Stimulated activated CD8-positive, alpha-beta memory T cell treated with anti-CD3 and anti-CD28 coated beads, Interleukin-12 subunit alpha, Interleukin-12 subunit beta, amount 100 ng/mL, for 24 hours (primary cell): ENCODE measurements around the gene SPZ1.
"Not testable (repeated sequence)": the region's sequence is repeated elsewhere in the genome, so short reads cannot be mapped to it uniquely, and the experiment has no call there.

ENCODE experiments used
- DNase-seq: peaks from one replicate; pipeline ENCODE4 v3.0.0-alpha.2; 2020; ENCODE audit errors: extremely low read depth

The SPZ1 gene, protein sequence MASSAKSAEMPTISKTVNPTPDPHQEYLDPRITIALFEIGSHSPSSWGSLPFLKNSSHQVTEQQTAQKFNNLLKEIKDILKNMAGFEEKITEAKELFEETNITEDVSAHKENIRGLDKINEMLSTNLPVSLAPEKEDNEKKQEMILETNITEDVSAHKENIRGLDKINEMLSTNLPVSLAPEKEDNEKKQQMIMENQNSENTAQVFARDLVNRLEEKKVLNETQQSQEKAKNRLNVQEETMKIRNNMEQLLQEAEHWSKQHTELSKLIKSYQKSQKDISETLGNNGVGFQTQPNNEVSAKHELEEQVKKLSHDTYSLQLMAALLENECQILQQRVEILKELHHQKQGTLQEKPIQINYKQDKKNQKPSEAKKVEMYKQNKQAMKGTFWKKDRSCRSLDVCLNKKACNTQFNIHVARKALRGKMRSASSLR

DNA sequence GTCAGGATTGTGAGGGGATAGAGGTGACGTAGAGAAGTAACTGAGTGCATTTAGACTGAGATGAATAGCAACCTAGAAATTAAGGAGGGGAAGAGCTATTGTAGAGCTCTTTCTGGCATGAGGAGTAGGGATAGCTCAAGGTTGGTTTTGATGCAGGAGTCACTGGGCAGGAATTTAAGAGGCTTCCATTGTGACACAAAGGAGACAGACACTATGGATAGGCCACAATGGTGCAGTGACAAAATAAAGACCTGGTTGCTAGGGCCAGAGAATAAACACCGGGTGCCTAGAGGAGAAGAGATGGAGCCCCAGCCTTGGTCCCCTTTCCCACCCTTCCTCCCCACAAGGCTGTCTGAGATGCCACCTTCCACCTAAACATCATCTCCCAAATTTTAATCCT, at the start of gene SPZ1:
SPZ1 (plus strand) TSS at position 301 of the 400 bp plus-strand sequence. CDS start 214 bp downstream, outside the sequence.
- no peak for DNase-seq

DNA sequence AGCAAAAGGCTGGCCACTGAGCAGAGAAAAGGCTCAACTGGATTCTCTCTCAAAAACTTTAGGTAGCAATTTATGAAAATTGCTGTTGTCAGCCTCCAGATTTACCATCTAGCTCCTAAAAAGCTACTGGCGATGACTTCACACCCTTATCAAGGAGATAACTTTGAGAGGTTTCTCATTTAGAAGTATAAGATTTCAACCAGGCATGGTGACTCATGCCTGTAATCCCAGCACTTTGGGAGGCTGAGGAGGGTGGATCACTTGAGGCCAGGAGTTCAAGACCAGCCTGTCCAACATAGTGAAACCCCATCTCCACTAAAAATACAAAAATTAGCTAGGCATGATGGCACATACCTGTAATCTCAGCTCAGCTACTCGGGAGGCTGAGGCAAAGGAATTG, 49.3 kb upstream of the SPZ1 start:
- DNase-seq: not testable (repeated sequence)

DNA sequence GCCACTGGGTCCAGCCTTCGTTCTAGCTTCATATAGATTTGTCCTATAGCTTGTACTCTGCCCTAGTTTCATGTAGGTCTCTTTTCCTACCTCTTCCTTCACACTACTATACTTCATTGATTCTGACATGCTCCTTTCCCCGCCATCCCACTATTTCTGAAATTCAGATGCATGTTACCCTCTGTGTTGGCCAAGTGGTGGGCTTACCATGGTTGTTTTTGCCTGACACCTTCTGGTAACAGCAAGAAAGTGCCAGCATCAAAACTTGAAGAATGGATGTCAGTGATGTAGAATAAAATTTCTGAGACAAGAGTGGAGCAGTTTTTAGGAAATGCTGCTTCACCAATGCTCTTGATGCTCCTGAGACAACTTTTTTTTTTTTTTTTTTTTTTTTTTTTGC, 44.5 kb upstream of the SPZ1 start:
- DNase-seq: no peak

DNA sequence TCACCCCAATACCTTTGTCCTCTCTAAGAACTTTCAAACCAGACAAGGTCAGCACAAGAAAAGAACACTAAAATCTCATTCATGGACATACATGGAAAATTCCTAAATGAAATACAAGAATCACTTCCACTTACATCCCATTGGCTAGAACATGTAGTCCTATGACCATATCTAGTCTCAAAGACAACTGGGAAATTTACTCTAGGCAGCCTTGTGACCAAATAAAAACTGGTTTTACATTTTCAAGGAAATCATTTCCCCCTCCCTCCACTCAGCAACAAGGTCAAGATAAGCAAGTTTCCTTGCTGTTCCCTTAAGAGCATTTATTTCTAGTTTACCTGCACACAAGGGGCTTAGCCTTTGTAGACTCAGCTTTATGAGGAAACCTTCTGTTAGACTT, 43.6 kb upstream of the SPZ1 start:
- no peak for DNase-seq

DNA sequence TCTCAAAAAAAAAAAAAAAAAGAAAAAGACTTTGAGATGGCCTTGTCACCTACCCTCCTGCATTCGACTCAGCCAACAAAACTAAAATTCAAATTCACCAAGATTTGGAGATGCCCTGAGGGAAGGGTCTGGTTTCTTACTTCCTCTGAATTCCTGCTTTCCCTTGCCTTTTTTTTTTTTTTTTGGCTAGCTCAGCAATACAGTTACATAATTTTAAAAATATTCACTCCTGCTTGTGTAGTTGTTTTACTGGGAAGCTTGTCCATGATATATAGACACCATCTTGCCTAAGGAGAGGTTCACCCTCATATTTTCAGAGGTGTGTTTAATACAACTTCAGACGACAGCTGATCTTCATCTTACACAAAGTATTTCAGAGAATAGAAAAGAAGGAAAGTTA, 42.6 kb upstream of the SPZ1 start:
- no peak for DNase-seq

DNA sequence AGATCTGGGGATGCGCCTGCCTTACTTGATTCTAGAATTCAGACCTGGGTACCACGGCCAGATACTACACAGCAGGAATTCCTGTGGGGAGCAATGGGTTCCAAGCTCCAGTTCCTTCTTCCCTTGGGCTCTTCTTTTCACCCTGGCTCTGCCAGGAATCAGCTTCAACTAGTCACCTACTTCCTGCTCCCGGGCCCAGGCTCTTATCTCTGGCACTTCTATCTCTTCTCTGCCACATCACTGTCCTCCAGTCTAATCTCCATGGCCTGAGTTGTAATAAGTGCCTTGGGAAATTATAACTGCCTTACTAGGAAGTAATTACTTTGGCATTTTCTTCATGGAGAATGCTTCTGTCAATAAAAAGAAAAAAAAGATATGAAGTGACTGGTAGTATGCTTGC, 37.7 kb upstream of the SPZ1 start:
- no peak for DNase-seq

DNA sequence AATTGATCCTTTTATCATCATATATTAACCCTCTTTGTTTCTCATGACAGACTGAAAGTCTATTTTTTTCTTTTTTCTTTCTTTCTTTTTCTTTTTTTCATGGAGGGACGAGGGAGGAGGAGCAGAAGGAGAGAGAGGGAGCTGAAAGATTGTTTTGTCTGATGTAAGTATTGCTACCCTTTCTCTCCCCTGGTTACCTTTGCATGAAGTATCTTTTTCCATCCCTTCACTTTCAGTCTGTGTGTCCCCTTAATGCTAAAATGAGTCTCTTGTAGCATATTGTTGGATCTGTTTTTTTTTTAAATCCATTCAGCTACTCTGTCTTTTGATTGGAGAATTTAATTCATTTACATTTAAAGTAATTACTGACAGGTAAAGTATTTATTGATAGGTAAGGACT, 36.4 kb upstream of the SPZ1 start:
- DNase-seq: no peak

DNA sequence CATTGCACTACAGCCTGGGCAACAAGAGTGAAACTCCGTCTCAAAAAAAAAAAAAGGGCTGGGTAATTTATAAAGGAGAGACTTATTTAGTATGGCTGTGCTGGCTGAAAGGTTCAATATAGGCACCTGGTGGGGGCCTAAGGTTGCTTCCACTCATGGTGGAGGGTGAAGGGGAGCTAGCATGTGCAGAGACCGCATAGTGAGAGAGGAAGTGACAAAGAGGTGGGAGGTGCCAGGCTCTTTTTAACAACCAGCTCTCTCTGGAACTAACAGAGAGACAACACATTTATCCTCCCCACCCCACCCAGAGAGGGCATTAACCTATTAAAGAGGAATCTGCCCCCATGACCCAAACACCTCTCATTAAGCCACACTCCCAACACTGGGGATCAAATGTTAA, 35.1 kb upstream of the SPZ1 start:
- no peak for DNase-seq

DNA sequence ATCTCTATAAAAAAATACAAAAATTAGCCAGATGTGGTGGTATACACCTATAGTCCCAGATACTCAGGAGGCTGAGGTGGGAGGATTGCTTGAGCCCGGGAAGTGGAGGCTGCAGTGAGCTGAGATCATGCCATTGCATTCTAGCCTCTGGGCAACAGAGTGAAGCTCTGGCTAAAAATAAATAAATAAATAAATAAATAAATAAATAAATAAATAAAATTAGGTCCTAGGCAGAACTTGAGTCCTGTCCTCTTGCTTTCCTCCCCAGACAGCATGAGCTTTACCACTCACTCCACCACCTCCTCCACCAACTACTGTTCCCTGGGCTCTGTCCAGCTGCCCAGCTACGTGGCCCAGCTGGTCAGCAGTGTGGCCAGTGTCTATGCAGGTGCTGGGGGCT, 31.6 kb upstream of the SPZ1 start:
- DNase-seq: no peak

DNA sequence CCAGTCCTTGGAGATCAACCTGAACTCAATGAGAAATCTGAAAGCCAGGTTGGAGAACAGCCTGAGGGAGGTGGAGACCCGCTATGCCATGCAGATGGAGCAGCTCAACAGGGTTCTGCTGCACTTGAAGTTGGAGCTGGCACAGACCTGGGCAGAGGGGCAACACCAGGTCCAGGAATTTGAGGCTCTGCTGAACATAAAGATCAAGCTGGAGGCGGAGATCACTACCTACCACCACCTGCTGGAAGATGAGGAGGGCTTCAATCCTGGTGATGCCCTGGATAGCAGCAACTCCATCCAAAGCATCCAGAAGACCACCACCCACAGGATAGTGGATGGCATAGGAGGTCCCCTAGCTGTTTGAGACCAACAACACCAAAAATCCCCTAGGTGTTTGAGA, 30.5 kb upstream of the SPZ1 start:
- DNase-seq: no peak

DNA sequence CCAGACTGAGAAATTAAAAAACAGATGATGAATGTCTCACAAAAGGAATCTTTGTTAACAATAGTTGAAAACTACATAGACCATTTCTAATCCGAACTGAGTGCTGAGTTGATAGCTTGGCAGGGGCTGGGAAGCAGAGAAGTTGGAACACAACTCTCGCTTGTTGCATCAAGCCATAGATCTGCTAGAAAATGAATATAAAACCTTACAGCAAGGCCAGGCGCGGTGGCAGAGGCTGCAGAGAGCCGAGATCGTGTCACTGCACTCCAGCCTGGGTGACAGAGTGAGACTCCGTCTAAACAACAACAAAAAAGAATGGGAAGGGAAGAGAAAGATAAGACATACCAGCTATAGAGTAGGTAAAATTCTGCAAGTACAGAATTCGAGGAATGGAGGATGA, 28.0 kb upstream of the SPZ1 start:
- no peak for DNase-seq

DNA sequence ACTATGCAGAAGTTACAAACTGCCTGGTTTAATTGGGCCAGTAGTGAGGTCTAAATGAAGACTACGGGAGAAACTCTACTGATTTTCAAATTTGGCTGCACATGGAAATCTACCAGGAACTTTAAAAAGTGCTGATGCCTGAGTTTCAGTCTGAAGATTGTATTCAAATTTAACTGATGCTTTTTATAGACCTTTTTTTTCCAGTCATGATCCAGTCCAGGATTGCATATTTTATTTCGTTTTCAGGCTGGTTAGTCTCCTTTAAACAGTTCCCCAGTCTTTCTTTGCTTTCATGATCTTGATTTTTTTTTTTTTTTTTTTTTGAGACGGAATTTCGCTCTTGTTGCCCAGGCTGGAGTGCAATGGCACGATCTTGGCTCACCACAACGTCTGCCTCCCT, 23.7 kb upstream of the SPZ1 start:
- no peak for DNase-seq

DNA sequence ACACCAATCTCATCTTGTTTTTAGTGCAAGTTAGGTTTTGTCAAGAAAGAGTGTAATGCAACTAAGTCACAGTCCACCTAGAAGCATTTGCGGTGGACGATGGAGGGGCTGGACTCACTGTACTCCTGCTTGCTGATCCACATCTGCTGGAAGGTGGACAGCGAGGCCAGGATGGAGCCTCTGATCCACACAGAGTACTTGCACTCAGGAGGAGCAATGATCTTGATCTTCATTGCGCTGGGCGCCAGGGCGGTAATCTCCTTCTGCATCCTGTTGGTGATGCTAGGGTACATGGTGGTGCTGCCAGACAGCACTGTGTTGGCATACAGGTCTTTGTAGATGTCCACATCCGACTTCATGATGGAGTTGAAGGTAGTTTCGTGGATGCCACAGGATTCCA, 20.2 kb upstream of the SPZ1 start:
- DNase-seq: no peak

DNA sequence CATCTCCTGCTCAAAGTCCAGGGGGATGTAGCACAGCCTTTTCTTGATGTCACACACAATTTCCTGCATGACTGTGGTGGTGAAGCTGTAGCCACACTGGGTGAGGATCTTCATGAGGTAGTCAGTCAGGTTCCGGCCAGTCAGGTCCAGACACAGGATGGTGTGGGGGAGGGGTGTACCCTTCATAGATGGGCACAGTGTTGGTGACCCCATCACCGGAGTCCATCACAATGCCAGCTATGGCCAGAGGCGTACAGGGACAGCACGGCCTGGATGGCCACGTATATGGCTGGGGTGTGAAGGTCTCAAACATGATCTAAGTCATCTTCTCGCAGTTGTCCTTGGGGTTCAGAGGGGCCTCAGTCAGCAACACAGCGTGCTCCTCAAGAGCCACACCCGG, 19.7 kb upstream of the SPZ1 start:
- no peak for DNase-seq

DNA sequence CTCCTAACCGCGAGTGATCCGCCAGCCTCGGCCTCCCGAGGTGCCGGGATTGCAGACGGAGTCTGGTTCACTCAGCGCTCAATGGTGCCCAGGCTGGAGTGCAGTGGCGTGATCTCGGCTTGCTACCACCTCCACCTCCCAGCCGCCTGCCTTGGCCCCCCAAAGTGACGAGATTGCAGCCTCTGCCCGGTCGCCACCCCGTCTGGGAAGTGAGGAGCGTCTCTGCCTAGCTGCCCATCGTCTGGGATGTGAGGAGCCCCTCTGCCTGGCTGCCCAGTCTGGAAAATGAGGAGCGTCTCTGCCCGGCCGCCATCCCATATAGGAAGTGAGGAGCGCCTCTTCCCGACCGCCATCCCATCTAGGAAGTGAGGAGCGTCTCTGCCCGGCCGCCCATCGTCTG, 19.0 kb upstream of the SPZ1 start:
- DNase-seq: not testable (repeated sequence)

DNA sequence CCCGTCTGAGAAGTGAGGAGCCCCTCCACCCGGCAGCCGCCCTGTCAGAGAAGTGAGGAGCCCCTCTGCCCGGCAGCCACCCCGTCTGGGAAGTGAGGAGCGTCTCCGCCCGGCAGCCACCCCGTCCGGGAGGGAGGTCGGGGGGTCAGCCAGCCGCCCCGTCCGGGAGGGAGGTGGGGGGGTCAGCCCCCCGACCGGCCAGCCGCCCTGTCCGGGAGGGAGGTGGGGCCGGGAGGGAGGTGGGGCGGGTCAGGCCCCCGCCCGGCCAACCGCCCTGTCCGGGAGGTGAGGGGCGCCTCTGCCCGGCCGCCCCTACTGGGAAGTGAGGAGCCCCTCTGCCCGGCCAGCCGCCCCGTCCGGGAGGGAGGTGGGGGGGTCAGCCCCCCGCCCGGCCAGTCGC, 18.5 kb upstream of the SPZ1 start:
- not testable (repeated sequence) for DNase-seq

DNA sequence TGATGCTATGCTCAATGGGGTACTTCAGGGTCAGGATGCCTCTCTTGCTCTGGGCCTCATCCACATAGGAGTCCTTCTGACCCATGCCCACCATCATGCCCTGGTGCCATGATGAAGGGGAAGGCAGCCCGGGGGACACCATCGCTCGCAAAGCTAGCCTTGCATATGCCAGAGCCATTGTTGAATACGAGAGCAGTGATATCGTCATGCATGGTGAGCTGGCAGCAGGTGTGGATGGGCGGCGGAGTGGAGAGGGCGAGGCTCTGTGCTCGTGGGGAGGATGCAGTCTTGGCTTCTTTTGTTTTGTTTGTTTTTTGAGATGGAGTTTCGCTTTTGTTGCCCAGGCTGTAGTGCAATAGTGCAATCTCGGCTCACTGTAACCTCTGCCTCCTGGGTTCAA, 17.2 kb upstream of the SPZ1 start:
- DNase-seq: no peak

DNA sequence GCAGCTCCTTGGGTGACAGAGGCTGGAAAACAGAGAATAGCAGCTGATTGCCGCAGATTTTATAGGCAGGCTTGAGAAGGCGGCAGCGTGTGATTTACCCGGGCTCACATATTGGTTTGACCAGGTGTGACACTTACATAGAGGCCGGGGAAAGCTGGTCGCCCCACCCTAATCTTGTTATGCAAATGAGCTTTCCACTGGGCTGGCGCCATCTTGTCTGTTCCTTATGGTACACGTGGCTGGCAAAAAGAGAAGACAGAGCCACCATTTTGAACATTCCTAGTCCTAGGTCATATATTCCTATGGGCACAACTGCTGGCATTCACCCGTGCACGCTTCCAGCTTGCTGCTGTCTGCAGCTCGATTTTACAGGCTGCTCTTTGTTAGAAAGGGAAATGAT, 11.3 kb upstream of the SPZ1 start:
- DNase-seq: no peak

DNA sequence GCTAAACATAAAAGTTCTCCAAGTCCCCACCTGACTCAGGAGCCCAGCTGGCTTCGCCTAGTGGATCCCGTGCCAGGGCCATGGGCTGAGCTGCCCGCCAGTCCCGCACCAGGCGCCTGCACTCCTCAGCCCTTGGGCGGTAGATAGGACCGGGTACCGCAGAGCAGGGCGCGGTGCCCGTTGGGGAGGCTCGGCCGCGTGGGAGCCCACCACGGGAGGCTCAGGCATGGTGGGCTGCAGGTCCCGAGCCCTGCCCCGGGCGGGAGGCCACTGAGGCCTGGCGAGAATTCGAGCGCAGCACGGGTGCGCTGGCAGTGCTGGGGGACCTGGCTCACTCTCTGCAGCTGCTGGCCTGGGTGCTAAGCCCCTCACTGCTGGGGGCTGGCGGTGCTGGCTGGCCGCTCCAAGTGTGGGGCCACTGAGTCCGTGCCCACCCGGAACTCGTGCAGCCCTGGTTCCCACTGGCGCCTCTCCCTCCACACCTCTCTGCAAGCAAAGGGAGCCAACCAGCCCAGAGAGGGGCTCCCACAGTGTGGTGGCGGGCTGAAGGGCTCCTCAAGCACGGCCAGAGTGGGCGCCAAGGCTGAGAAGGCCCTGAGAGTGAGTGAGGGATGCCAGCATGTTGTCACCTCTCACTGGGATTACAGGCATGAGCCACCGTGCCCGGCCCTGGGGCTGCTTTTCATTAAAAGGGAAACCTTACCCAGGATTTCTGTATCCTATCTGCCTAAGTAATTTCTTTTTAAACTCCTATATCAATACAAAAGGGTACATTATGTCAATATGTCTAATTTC, 9.7 kb upstream of the SPZ1 start:
- DNase-seq: no peak

DNA sequence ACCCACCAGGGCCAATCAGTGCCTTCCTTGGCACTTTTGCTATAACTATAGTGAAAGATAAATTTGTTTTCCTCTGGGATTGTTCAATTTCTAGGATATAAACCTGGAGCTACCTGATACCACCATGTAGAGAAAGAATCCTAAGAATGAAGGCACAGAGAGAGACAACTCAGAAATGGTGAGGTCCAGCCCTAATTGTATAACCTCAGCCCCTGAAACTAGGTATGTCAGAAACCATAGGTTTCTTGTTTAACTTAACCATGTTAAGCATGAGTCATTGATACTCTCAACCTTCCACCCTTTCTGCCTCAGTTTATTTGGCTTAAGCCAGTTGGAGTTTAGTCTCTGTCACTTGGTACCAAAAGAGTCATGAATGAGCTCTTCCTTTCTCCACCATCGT, 4.6 kb upstream of the SPZ1 start:
- DNase-seq: no peak

DNA sequence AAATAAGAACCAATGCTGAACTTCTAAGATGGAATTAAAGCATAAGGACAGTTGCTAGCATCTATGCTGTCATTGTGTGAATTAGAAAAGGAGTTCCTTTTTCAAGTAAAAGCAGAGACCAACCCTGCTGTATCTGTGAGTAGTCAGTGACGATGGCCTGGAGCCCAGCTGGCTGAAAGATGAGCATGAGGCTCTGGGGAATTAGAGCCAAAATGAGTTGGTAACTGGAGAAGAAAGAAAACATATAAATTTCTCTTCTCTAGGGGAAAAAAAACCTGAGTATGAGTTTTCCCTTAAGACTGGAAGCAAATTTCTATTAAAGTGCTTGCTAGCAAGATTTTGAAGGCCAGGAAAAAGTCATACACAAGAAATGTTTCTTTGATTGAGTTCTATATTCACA, 1.6 kb upstream of the SPZ1 start:
- no peak for DNase-seq

DNA sequence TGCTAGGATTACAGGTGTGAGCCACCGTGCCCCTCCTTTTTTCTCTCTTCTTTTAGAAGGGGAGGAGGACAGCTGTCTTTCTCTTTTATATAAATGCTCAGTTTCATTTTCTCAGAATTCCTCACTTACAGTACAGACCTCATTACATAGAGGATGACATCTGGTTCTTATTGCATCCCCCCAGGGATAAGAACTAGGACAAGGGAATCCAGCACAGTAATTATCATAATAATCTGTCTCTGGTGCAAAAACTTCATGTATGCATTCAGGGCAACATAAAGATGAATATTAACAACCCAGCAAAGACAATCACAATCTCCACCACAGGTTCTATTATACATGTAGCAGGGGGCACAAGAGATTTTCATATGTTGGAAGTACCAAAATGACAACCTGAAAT, 5.1 kb downstream of the SPZ1 start:
- no peak for DNase-seq

DNA sequence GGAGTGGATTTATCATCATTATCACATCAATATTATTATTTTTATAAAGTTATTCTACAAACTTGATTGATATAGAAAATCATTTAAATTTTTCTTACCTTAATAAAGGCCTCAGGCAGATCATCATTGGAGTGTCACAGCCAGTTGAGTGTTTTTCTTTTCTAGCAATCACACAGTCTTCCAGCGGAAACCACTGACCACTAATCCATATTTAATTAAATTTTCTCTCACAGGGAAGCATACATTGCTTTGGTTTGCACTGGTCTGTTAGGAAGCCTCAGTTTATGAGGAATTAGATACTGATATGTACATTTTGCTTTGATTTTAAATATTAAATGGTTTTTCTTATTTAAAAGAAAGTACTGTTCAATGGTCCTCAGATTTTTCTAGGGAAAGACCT, 6.7 kb downstream of the SPZ1 start:
- DNase-seq: no peak
